Measurements from ENCODE around the gene ZNF837. TPM values are rescaled to one million over a fixed set of nuclear protein-coding genes. Genes with fewer than 3 reads are reported as not detected.

The ZNF837 gene
- total and polyA plus RNA-seq, 2 of the 4 experiments (the other 2 are of a cell fraction): 0.54 to 1.2 TPM

GRCh38 chr19:58395220-58395978 lies 14.6 kb upstream of the ZNF837 start, which contains the start of gene RNF225:
Gene RNF225 (plus strand): TSS chr19:58395656. CDS start chr19:58396090, 434 bp downstream.
- Histone ChIP-seq H3K79me1 (ENCODE audit: low read depth in 1 of 2, low read length in 2 of 2) (peaks cover 9 to 40% of the 10 kb centered on the region in 2 experiments), H2BK5ac (ENCODE audit: low read depth, low read length, poor library complexity, severe bottlenecking) (no peak within 1 kb of the TSS), H3K23ac (ENCODE audit: low read depth, low read length) (no peak within 1 kb of the TSS), H3K18ac (ENCODE audit: low read depth, low read length) (no peak within 1 kb of the TSS), H2BK20ac (ENCODE audit: low read depth, low read length) (no peak within 1 kb of the TSS), H2BK15ac (ENCODE audit: low read depth, low read length) (no peak within 1 kb of the TSS), H3K9ac (ENCODE audit: low read depth, low read length) (no peak within 1 kb of the TSS), H3K14ac (replicated peaks; ENCODE audit: low read depth, low read length) (no peak within 1 kb of the TSS), H3K9me3 (ENCODE audit: control insufficient read depth, insufficient read depth, low read length) (no peaks in the 10 kb centered on the region), H2AK5ac (ENCODE audit: low read depth, low read length) (no peak within 1 kb of the TSS), H2BK120ac (ENCODE audit: low read depth, low read length) (no peak within 1 kb of the TSS), H2AK9ac (replicated peaks; ENCODE audit: low read depth, low read length, poor library complexity) (peak within 1 kb of the TSS; percentile 65), H2AFZ (replicated peaks; ENCODE audit: low read length, poor library complexity) (peak within 1 kb of the TSS; percentile 61), H3K56ac (ENCODE audit: extremely low read depth, insufficient read depth, low read length) (no peak within 1 kb of the TSS), H3K36me3 (ENCODE audit: control insufficient read depth, insufficient read depth, low read length) (peaks cover 26% of the 10 kb centered on the region), H3K4ac (ENCODE audit: low read depth, low read length) (no peak within 1 kb of the TSS), H3K9me1 (ENCODE audit: insufficient read depth, low read length) (no peaks in the 10 kb centered on the region), H4K8ac (ENCODE audit: low read depth in 2 of 2, low read length in 2 of 2) (no peak within 1 kb of the TSS), H4K20me1 (ENCODE audit: insufficient read depth, low read length) (peaks cover 36% of the 10 kb centered on the region), H3K4me2 (ENCODE audit: low read depth, low read length) (no peak within 1 kb of the TSS), H4K91ac (ENCODE audit: insufficient read depth, low read depth, low read length) (no peak within 1 kb of the TSS), H3K27me3 (ENCODE audit: control insufficient read depth, insufficient read depth, low read length) (no peaks in the 10 kb centered on the region), H3K4me1 (ENCODE audit: control insufficient read depth, insufficient read depth, low read length) (peaks cover 2% of the 10 kb centered on the region; the same call in 1 of the 2 replicates), H4K5ac (ENCODE audit: low read depth, low read length) (no peak within 1 kb of the TSS), H3K27ac (ENCODE audit: insufficient read depth, low read length) (no peak within 1 kb of the TSS), H3K4me3 (ENCODE audit: insufficient read depth, low read depth, low read length) (no peak within 1 kb of the TSS)
- dilution Hi-C loops (cut with HindIII; ENCODE audit: low sequenced_read_pairs, unreplicated experiment): no loop called here
- BruUV-seq (replicated peaks): no TSS peak
- ATAC-seq (ENCODE audit: low read depth): peak; percentile 18
- intact Hi-C loops (cut with micrococcal nuclease): no loop called here
- no peak for TF ChIP-seq MAZ (IDR thresholded peaks at IDR 0.05; ENCODE audit: borderline replicate concordance, low read depth, low read length)
- in situ Hi-C loops (cut with MboI; ENCODE audit: low sequenced_read_pairs): no loop called here
- ChIA-PET CTCF (no interaction called here), POLR2A (ENCODE audit: unreplicated experiment) (no interaction called here)
- DNase-seq: no peak
- WGBS, 2 experiments (ENCODE audit: extremely low coverage in 2 of 2, insufficient read length in 1 of 2): 38% methylated on average over 6 of the region's 21 CpGs; no CpG with 5 or more reads in 1 of the 2 experiments

All from IMR-90 (cell line).